Body of pancreas (tissue), 4 donors: ENCODE measurements around the gene ZNF638. TPM values are rescaled to one million over a fixed set of nuclear protein-coding genes. Genes with fewer than 3 reads are reported as not detected.

Source experiments
- ATAC-seq: fragments of 150-250 bp; one replicate; pipeline ENCODE4 v1.9.1; 2016
- DNase-seq, 4 donors: peaks; one replicate each; pipeline ENCODE4 v3.0.0-alpha.2; 2019
- H3K27ac ChIP-seq, 4 donors: fragments of 200-600 bp; sonication (generic); 1 replicate in 3 of 4; 2 replicates in 1 of 4; pipeline versions ENCODE4 v1.5.1 to v1.6.1; 2016 to 2019; ENCODE audit warnings: mild to moderate bottlenecking in 1 of 4, mixed read lengths in 1 of 4, moderate library complexity in 1 of 4
- H3K27me3 ChIP-seq, 2 donors: fragments of 200-600 bp; sonication (generic); one replicate each; pipeline ENCODE4 v1.6.0; 2016; ENCODE audit warnings: mild to moderate bottlenecking in 1 of 2
- H3K36me3 ChIP-seq, 2 donors: fragments of 200-600 bp; sonication (generic); replicated peaks in 1 of 2; 2 replicates each; pipeline ENCODE4 v1.5.1; 2016; ENCODE audit warnings: low read depth in 2 of 2; ENCODE audit not compliant: insufficient read depth in 1 of 2
- H3K4me1 ChIP-seq: fragments of 200-600 bp; sonication (generic); one replicate; pipeline ENCODE4 v1.6.0; 2016
- H3K4me3 ChIP-seq, 2 donors: fragments of 200-600 bp; sonication (generic); 1 replicate in 1 of 2; 2 replicates in 1 of 2; pipeline ENCODE4 v1.5.1; 2016 to 2019
- H3K9me3 ChIP-seq, 3 donors: fragments of 200-600 bp; sonication (generic); 1 replicate in 2 of 3; 2 replicates in 1 of 3; pipeline ENCODE4 v1.5.1; 2016
- CTCF ChIP-seq, 7 experiments: fragments of 450-650 bp in 4 of 7; fragments of 200-600 bp in 3 of 7; sonication (generic) in 3 of 7; IDR thresholded peaks; one replicate each; pipeline ENCODE4 v1.5.1; 2016 to 2019; ENCODE audit warnings: antibody characterized with exemption in 7 of 7
- POLR2A ChIP-seq, 3 donors: fragments of 450-650 bp; IDR thresholded peaks; one replicate each; pipeline ENCODE4 v1.6.1; 2016; ENCODE audit warnings: antibody characterized with exemption in 3 of 3, mild to moderate bottlenecking in 2 of 3
- WGBS, 2 donors: methylation state at CpG; one replicate each; pipeline ENCODE4 v1.1.5; 2017; 5-methylcytosine and 5-hydroxymethylcytosine counted together
- intact Hi-C: fragments of 100-400 bp; cut with DNase I; formaldehyde crosslinking; loops from one replicate; pipeline ENCODE4 v1.15.1; 2023
- total RNA-seq, 2 donors: library from RNA; depleted of rRNA; stranded (reverse); fragments of >200 nt; gene quantifications; one replicate each; pipeline ENCODE4 v1.1.0, GENCODE V29; 2016

Gene ZNF638
- total RNA-seq, 2 donors from 2014 or later: 108 to 146 TPM

GRCh38 chr2:71460056-71460455, 128.5 kb downstream of the ZNF638 start:
- Histone ChIP-seq H3K4me1 (peaks cover 4% of the 10 kb centered on the region), H3K9me3 (no peaks in the 10 kb centered on the region), H3K27ac (no peak overlapping the region), H3K27me3 (no peaks in the 10 kb centered on the region), H3K4me3 (no peak overlapping the region), H3K36me3 (no peaks in the 10 kb centered on the region)
- WGBS, 2 donors: 83% methylated on average over 6 of the region's 6 CpGs
- intact Hi-C loops: no loop called here
- DNase-seq (no peak), ATAC-seq (no peak)
- TF ChIP-seq POLR2A (IDR thresholded peaks at IDR 0.05) (no peak), CTCF (IDR thresholded peaks at IDR 0.05) (no peak)

GRCh38 chr2:71460595-71461303, 129.2 kb downstream of the ZNF638 start:
- no peaks in the 10 kb centered on the region for H3K36me3 ChIP-seq
- ATAC-seq (peak; percentile 42), DNase-seq (no peak)
- peaks cover 6% of the 10 kb centered on the region for H3K4me1 ChIP-seq
- intact Hi-C loops: no loop called here
- H3K27me3 ChIP-seq: no peaks in the 10 kb centered on the region
- TF ChIP-seq CTCF (IDR thresholded peaks at IDR 0.05): peak in 3 of 7 experiments; percentile 21 to 35 (median 23)
- TF ChIP-seq POLR2A (IDR thresholded peaks at IDR 0.05): no peak
- no peak overlapping the region for H3K4me3 ChIP-seq
- no peaks in the 10 kb centered on the region for H3K9me3 ChIP-seq
- H3K27ac ChIP-seq: no peak overlapping the region
- WGBS, 2 donors: 60 to 78% methylated on average over 9 of the region's 9 CpGs

GRCh38 chr2:71461304-71461671, 129.7 kb downstream of the ZNF638 start:
- Histone ChIP-seq H3K4me3 (no peak overlapping the region), H3K27me3 (no peaks in the 10 kb centered on the region), H3K36me3 (no peaks in the 10 kb centered on the region), H3K9me3 (no peaks in the 10 kb centered on the region), H3K4me1 (peaks cover 9% of the 10 kb centered on the region), H3K27ac (no peak overlapping the region)
- WGBS, 2 donors: 23 to 37% methylated on average over 5 of the region's 5 CpGs
- no peak for TF ChIP-seq POLR2A (IDR thresholded peaks at IDR 0.05)
- no peak for TF ChIP-seq CTCF (IDR thresholded peaks at IDR 0.05)
- no peak for ATAC-seq
- no peak for DNase-seq
- intact Hi-C loops: no loop called here

- DNase-seq: no peak
- no peak for TF ChIP-seq CTCF (IDR thresholded peaks at IDR 0.05)
- H3K36me3 ChIP-seq: no peaks in the 10 kb centered on the region
- WGBS, 2 donors: 86% methylated on average over 8 of the region's 8 CpGs; no CpG with 5 or more reads in 1 of the 2 donors
- no peak overlapping the region for H3K27ac ChIP-seq
- no peaks in the 10 kb centered on the region for H3K9me3 ChIP-seq
- intact Hi-C loops: no loop called here
- ATAC-seq: no peak
- peaks cover 10% of the 10 kb centered on the region for H3K4me1 ChIP-seq
- H3K4me3 ChIP-seq: no peak overlapping the region
- no peaks in the 10 kb centered on the region for H3K27me3 ChIP-seq
These were observed 130.5 kb downstream of the ZNF638 start for GRCh38 chr2:71462056-71462605.
